Measurements from ENCODE around the gene KCMF1.

- TF ChIP-seq CTCF (IDR thresholded peaks at IDR 0.05; ENCODE audit: poor library complexity) (no peak), EZH2phosphoT487 (IDR thresholded peaks at IDR 0.05; ENCODE audit: low read depth, severe bottlenecking, unreplicated experiment) (no peak)
Measured at GRCh38 chr2:84946204-84947009, 24.6 kb upstream of the KCMF1 start.

Data from hepatocyte (in vitro differentiated cells).